ENCODE measurements around the gene CERS6. TPM values are rescaled to one million over a fixed set of nuclear protein-coding genes. Genes with fewer than 3 reads are reported as not detected.

Gene CERS6
- total RNA-seq, 1 experiment from 2014 or later, result 30.3 TPM

DNA sequence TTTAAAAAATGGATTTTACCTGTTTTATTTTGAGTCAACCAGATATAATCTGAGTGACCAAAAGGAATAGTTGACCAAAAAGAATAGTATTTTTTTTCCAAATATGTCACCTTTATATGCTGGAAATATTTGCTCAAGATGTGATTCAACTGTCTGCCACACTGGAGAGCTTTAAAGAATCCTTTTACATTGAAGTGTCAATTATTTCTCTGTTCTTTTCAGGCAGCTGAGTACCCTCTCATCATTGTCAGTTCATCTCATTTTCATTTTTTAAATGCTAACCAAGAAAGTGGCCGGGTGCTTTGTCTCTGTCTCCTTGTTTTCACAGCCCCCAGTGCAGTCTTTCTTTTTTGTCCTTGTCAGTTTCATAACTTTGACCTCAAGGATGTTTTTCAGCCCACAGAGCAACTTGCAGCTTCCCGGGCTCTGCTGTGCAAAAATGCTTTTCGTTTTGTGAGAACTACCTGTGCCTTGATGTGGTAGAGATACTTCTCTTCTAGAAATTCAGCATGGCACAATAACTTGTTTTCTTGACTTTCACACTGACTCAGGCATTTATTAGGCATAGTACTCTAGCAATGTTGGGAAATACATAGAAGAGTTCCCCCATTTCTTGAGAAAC is 23.4 kb upstream of the CERS6 start:
- H3K36me3 ChIP-seq (ENCODE audit: control insufficient read depth, insufficient read depth, low read length), result no peaks in the 10 kb centered on the region
- no peak overlapping the region for H3K27ac ChIP-seq (ENCODE audit: low read length)
- H3K9me3 ChIP-seq (ENCODE audit: control insufficient read depth, insufficient read depth, low read depth, low read length), result no peaks in the 10 kb centered on the region
- intact Hi-C loops (cut with micrococcal nuclease; ENCODE audit: unreplicated experiment), result no loop called here
- TF ChIP-seq, protein P1, sequence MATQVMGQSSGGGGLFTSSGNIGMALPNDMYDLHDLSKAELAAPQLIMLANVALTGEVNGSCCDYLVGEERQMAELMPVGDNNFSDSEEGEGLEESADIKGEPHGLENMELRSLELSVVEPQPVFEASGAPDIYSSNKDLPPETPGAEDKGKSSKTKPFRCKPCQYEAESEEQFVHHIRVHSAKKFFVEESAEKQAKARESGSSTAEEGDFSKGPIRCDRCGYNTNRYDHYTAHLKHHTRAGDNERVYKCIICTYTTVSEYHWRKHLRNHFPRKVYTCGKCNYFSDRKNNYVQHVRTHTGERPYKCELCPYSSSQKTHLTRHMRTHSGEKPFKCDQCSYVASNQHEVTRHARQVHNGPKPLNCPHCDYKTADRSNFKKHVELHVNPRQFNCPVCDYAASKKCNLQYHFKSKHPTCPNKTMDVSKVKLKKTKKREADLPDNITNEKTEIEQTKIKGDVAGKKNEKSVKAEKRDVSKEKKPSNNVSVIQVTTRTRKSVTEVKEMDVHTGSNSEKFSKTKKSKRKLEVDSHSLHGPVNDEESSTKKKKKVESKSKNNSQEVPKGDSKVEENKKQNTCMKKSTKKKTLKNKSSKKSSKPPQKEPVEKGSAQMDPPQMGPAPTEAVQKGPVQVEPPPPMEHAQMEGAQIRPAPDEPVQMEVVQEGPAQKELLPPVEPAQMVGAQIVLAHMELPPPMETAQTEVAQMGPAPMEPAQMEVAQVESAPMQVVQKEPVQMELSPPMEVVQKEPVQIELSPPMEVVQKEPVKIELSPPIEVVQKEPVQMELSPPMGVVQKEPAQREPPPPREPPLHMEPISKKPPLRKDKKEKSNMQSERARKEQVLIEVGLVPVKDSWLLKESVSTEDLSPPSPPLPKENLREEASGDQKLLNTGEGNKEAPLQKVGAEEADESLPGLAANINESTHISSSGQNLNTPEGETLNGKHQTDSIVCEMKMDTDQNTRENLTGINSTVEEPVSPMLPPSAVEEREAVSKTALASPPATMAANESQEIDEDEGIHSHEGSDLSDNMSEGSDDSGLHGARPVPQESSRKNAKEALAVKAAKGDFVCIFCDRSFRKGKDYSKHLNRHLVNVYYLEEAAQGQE (IDR thresholded peaks at IDR 0.05; ENCODE audit: insufficient read depth in 1 of 2, low read depth in 2 of 2, low read length in 1 of 2), result no peak
- no peak for TF ChIP-seq POLR2AphosphoS5 (IDR thresholded peaks at IDR 0.05; ENCODE audit: low read depth, low read length)
- in situ Hi-C loops (cut with HindIII; ENCODE audit: low pct_unique_long_range_greater_than_20kb, low sequenced_read_pairs), result no loop called here
- ATAC-seq, result no peak
- no peaks in the 10 kb centered on the region for H3K4me1 ChIP-seq (ENCODE audit: control insufficient read depth, insufficient read depth, low read length)
- ChIA-PET CTCF (no interaction called here), POLR2A (no interaction called here)
- BruUV-seq (replicated peaks), result no TSS peak
- no peak for DNase-seq (ENCODE audit: low read depth, low spot score)
- peaks cover 6% of the 10 kb centered on the region; the same call in 1 of the 2 replicates for H3K27me3 ChIP-seq (ENCODE audit: control insufficient read depth, insufficient read depth, low read length)
- H3K4me3 ChIP-seq (ENCODE audit: low read depth in 2 of 2, low read length in 2 of 2), result no peak overlapping the region

DNA sequence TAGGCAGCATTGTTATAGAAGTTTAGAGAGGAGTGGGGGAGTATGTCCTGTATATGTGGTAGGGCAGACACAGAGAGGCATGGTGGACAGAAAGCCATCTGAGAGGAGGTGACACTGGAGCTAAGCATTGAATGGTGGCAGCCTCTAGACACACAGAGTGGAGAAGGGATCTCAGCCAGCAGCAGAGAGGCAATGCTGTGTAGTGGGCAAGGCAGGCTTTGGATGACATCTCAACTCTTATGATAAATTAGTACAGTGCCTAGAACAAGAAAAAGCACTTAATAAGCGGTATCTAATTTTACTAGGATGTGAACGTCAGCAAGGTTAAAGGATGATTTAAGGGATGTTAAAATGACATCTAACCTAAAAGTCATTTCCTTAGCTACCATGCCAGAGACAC is 22.5 kb upstream of the CERS6 start:
- TF ChIP-seq TCF7L2 (IDR thresholded peaks at IDR 0.05; ENCODE audit: low read depth, low read length) (no peak), POLR2AphosphoS5 (IDR thresholded peaks at IDR 0.05; ENCODE audit: low read depth, low read length) (no peak), SIN3A (IDR thresholded peaks at IDR 0.05; ENCODE audit: borderline replicate concordance, insufficient read depth, low read depth, low read length) (no peak)
- TF ChIP-seq, protein P1 (IDR thresholded peaks at IDR 0.05; ENCODE audit: insufficient read depth in 1 of 2, low read depth in 2 of 2, low read length in 1 of 2), result no peak
- TF ChIP-seq, protein P2, sequence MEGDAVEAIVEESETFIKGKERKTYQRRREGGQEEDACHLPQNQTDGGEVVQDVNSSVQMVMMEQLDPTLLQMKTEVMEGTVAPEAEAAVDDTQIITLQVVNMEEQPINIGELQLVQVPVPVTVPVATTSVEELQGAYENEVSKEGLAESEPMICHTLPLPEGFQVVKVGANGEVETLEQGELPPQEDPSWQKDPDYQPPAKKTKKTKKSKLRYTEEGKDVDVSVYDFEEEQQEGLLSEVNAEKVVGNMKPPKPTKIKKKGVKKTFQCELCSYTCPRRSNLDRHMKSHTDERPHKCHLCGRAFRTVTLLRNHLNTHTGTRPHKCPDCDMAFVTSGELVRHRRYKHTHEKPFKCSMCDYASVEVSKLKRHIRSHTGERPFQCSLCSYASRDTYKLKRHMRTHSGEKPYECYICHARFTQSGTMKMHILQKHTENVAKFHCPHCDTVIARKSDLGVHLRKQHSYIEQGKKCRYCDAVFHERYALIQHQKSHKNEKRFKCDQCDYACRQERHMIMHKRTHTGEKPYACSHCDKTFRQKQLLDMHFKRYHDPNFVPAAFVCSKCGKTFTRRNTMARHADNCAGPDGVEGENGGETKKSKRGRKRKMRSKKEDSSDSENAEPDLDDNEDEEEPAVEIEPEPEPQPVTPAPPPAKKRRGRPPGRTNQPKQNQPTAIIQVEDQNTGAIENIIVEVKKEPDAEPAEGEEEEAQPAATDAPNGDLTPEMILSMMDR (IDR thresholded peaks at IDR 0.05), result no peak
- ChIA-PET CTCF (no interaction called here), POLR2A (interaction anchor here (0.5 kb wide), 1 partner anchor 9 kb away, joined by 3 read pairs; no protein-coding TSS in a partner anchor)
- intact Hi-C loops (cut with micrococcal nuclease; ENCODE audit: unreplicated experiment), result no loop called here
- Histone ChIP-seq H3K36me3 (ENCODE audit: control insufficient read depth, insufficient read depth, low read length) (no peaks in the 10 kb centered on the region), H3K9me3 (ENCODE audit: control insufficient read depth, insufficient read depth, low read depth, low read length) (no peaks in the 10 kb centered on the region), H3K4me1 (ENCODE audit: control insufficient read depth, insufficient read depth, low read length) (no peaks in the 10 kb centered on the region), H3K27me3 (ENCODE audit: control insufficient read depth, insufficient read depth, low read length) (peaks cover 6% of the 10 kb centered on the region; the same call in 1 of the 2 replicates), H3K27ac (ENCODE audit: low read length) (no peak overlapping the region), H3K4me3 (ENCODE audit: low read depth in 2 of 2, low read length in 2 of 2) (no peak overlapping the region)
- BruUV-seq (replicated peaks), result no TSS peak
- no peak for ATAC-seq
- in situ Hi-C loops (cut with HindIII; ENCODE audit: low pct_unique_long_range_greater_than_20kb, low sequenced_read_pairs), result no loop called here
- no peak for DNase-seq (ENCODE audit: low read depth, low spot score)
